Peyer's patch (tissue), 4 donors: ENCODE data around the gene APOBEC3A.

Source experiments
- POLR2A ChIP-seq, 2 donors: fragments of 450-650 bp; IDR thresholded peaks; one replicate each; pipeline ENCODE4 v1.5.1; 2017; ENCODE audit warnings: antibody characterized with exemption in 2 of 2, mild to moderate bottlenecking in 2 of 2, moderate library complexity in 2 of 2
- TF ChIP-seq, protein P1 (sequence below), 6 experiments: fragments of 450-650 bp in 4 of 6; fragments of 200-600 bp in 2 of 6; sonication (generic) in 1 of 6; IDR thresholded peaks; one replicate each; pipeline ENCODE4 v1.5.1; 2017 to 2019; ENCODE audit warnings: antibody characterized with exemption in 6 of 6, mild to moderate bottlenecking in 3 of 6, moderate library complexity in 1 of 6

DNA sequence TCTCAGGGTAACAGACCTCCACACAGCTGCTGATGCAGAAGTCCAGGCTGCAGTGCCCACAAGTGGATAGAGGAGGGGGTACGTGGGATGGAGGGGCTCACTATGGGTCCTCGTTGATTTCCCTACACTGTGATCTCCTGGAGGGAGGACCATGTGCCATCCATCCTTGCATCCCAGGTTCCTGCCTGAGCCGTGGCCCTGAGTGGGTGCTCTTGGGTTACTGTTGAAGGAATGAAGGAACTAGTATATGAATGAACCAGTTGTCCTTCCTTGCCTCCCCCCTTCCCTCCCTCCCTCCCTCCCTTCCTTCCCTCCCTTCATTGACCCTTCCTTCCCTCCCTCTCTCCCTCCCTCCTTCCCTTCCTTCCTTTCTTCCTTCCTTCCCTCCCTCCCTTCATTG, 40.1 kb downstream of the APOBEC3A start:
- TF ChIP-seq, protein P1, sequence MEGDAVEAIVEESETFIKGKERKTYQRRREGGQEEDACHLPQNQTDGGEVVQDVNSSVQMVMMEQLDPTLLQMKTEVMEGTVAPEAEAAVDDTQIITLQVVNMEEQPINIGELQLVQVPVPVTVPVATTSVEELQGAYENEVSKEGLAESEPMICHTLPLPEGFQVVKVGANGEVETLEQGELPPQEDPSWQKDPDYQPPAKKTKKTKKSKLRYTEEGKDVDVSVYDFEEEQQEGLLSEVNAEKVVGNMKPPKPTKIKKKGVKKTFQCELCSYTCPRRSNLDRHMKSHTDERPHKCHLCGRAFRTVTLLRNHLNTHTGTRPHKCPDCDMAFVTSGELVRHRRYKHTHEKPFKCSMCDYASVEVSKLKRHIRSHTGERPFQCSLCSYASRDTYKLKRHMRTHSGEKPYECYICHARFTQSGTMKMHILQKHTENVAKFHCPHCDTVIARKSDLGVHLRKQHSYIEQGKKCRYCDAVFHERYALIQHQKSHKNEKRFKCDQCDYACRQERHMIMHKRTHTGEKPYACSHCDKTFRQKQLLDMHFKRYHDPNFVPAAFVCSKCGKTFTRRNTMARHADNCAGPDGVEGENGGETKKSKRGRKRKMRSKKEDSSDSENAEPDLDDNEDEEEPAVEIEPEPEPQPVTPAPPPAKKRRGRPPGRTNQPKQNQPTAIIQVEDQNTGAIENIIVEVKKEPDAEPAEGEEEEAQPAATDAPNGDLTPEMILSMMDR (IDR thresholded peaks at IDR 0.05): no peak
- no peak for TF ChIP-seq POLR2A (IDR thresholded peaks at IDR 0.05)
